IPS-18c (cell line): ENCODE results near the gene SMTN.
A peak's percentile ranks its signal among the peaks of the same experiment; 100 is the strongest.
"Not testable (repeated sequence)": the region's sequence is repeated elsewhere in the genome, so short reads cannot be mapped to it uniquely, and the experiment has no call there.

Experiments
- H3K4me3 ChIP-seq: 2 replicates; pipeline ENCODE4 v1.7.0; 2013; ENCODE audit warnings: low read depth, mild to moderate bottlenecking, low read length, moderate library complexity; ENCODE audit not compliant: insufficient read depth
- H3K9me3 ChIP-seq: one replicate; pipeline ENCODE4 v1.6.1; 2013; ENCODE audit warnings: mild to moderate bottlenecking, low read length, moderate library complexity; ENCODE audit not compliant: control insufficient read depth, insufficient read depth

Gene SMTN

DNA sequence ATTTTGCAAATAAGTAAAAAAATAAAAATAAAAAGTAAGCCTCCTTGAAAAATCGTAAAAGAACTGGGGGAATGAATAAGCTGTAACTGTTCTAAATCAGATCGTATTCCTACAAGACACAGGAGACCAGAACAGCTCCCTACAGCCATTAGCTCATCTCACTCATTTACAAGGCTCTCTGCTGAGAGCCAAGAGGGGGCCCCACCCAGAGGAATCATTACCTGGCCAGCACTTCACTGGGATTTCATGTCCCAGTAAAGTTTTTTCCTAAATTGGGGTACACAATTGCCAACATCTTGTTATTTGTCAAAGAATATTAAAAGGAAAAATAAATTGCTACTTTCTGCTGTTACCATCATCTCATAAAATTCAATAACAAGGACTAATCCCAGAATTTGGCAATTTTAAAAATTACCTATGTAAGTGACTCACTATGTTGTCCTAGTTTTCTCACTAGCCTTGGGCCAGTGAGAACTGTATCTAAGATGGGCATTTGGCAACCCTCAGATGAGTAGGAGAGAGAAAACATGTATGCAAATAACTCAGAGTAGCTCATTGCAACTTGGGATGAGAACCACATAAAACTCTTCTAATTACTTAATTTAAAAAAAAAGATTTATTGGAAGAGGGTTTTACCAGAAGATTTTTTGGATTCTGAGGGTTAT lies 18.4 kb upstream of the SMTN start:
- Histone ChIP-seq H3K4me3 (no peak overlapping the region), H3K9me3 (no peaks in the 10 kb centered on the region)

DNA sequence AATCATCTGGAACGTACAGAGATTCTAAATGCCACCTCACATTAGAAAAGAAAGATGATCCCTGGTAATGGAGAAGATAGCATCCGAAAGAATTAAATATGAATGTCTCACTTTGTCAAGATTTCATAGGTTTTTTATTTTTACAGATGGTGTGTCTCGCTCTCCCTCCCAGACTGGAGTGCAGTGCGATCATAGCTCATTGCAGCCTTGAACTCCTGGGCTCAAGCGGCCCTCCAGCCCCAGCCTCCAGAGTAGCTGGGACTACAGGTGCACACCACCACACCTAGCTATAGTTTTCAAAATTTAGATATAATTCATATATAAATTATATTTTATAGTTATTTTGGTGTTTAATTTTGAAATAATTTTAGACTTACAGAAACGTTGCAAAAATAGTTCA lies 16.7 kb upstream of the SMTN start:
- Histone ChIP-seq H3K4me3 (no peak overlapping the region), H3K9me3 (no peaks in the 10 kb centered on the region)

DNA sequence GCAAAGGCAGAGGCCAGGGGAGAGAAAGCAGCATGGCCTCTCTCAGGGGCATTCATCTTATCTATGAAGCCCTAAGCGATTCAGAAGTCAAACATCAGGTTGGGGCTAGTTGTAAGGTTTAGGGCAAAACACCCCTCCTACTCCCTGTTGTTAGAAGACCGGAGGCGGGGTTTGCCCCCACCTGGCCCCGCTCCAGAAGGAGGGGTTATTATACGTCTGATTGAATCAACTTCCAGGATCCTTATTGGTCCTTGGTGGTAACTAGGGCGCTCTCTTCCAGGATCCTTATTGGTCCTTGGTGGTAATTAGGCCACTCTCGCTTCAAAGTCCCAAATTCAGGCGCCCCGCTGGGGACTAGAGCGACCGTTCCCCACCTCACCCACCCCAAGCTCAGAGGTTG lies 12.1 kb upstream of the SMTN start:
- Histone ChIP-seq H3K4me3 (no peak overlapping the region), H3K9me3 (no peaks in the 10 kb centered on the region)

DNA sequence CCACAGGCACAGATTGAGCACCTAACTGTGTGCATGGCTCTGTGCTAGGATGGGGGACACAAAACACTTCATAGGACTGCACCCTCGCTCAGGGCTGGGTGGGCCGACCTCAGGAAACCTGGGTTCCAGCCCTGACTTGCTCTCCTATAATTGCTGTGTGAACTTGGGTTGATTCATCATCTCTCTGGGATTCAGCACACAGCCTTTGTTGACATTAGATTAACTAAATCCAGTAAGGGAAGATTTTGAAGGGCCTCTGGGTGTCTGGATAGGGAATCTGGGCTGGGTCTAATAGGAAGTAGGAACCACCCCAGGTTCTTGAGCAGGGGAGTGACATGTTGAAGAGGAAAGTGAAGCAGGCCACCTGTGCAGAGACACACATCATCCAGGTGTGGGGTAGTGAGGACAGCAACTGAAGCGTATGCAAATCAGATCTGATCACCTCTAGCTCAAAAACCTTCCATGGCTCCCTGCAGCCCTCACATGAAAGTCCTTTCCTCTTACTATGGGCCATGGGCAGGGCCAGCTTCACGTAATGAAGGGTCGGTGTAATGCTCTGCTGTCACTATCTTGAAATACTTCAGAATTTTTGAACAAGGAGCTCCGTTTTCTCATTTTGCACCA lies 11.3 kb upstream of the SMTN start:
- H3K9me3 ChIP-seq, H3K4me3 ChIP-seq: not testable (repeated sequence)

DNA sequence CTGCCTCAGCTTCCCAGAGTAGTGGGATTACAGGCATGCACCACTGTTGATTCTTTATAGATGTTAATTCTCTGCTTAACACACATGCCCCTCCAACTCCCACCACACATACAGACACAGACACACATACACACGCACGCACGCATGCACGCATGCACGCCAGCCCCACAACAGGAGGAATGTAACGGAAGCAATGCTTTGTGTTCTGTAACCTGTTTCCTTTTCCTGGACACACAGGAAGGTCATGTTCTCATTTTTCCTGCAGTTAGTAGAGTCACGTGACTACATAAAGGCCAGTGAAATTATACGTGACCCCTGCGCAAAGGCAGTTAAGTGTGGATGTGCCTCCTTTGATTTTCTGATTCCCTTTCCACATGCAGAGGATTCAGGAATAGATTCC lies 8.0 kb upstream of the SMTN start:
- H3K4me3 ChIP-seq: not testable (repeated sequence)

DNA sequence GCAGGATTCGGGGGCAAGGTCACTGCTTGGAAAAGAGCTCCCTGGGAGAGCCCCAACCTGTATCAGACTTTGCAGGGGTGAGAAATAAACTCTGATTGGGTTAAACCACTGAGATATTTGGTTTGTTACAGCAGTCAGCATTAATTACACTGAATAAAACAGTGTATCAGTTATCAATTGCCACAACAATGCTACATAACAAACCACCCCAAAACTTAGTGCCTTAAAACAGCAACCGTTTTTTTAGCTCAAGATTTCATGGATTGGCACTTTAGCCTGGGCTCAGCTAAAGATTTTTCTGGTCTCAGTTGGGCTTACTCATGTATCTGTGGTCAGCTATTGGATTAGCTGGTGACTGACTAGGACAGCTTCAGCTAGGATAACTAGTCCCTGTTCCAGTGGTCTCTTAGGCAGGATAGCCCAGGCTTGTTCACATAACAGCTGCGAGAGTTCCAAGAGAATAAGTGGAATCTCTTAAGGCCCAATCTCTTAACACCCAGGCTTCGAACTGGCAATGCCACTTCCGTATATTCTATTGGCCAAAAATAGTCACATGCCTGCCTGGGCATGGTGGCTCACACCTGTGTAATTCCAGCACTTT lies 7.5 kb upstream of the SMTN start:
- not testable (repeated sequence) for H3K4me3 ChIP-seq, H3K9me3 ChIP-seq

More for the DNA sequence above, 8.0 kb upstream of the SMTN start:
- not testable (repeated sequence) for H3K9me3 ChIP-seq

DNA sequence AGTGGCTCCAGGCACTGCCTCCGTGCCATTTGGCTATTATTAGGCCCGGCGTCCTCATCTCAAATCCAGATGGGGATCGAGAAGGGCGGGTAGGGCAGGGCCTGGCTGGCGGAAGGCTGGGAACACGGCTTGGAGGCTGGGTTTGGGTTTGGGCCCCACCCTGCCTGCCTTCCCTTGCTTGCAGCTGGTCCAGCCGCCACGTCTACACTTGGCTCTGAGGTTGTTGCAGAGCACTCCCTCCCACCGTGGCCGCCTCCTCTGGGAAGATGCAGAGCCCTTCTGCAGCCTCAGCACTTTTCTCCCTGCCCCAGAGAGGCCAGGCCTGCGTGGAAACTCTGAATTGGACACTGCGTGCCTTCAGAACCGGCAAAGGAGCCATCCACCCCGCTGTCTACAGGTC lies 5.2 kb upstream of the SMTN start:
- Histone ChIP-seq H3K4me3 (no peak overlapping the region), H3K9me3 (no peaks in the 10 kb centered on the region)

DNA sequence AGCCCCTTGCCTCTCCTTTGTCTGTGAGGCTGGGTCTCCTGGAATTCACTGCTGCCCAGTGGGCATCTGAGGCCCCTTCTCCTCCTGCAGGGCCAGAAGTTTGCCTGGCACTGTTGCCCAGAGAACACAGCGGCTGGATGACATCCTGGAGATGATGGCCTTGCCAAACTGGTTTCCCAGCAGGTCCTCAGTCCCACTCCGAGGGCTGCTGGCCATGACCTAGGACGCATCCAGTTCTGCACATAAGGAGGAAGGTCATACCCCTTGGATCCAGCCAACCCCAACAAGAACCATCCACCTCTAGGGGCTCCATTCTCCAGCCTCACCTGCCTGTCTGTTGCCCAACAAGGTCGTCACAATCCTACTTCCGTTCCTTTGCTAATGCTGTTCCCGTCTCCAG lies 3.4 kb upstream of the SMTN start:
- no peaks in the 10 kb centered on the region for H3K9me3 ChIP-seq
- no peak overlapping the region for H3K4me3 ChIP-seq

DNA sequence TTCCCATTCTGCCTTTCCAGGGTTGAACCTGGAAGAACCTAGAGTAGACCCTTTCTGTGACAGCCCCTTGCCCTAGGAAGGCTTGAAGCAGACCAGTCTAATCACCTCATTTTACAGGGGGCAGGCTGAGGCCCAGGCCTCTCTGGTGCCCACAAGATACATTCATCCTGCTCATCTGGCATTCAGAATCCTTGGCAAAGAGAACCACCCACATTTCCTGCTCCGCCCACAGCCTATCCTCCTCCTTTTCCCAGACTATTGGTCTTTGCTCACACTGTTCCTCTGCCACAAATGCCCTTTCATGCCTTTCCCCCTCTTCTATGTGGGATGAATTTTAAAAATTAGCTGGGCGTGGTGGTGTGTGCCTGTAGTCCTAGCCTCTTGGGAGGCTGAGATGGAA lies 2.7 kb upstream of the SMTN start:
- not testable (repeated sequence) for H3K9me3 ChIP-seq, H3K4me3 ChIP-seq

DNA sequence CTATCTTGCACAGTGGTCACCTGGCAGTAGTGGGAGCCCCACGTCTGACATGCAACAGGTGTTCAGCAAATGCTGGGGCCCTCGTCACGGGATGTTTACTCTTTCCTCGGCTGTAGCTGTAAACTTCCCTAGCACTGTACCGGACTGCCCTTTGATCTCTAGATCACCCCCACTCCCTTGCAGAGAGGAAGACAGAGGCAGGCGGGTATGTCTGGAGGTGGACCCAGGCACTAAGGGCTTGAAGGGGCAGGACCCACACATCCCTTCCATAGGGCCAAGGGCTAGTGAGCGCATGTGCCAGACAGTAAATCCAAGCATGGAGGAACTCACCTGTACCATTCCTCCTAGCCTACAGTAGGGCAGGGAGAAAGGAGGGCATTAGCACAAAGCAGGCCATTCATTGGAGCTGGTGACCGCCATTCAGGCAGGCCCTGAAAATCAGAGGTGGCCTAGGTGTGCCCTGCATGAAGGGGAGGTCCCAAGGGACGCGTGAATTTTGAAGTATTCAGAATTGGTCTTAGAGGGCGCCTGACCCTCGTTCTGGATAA lies 1.9 kb upstream of the SMTN start:
- Histone ChIP-seq H3K9me3 (no peaks in the 10 kb centered on the region), H3K4me3 (no peak overlapping the region)

DNA sequence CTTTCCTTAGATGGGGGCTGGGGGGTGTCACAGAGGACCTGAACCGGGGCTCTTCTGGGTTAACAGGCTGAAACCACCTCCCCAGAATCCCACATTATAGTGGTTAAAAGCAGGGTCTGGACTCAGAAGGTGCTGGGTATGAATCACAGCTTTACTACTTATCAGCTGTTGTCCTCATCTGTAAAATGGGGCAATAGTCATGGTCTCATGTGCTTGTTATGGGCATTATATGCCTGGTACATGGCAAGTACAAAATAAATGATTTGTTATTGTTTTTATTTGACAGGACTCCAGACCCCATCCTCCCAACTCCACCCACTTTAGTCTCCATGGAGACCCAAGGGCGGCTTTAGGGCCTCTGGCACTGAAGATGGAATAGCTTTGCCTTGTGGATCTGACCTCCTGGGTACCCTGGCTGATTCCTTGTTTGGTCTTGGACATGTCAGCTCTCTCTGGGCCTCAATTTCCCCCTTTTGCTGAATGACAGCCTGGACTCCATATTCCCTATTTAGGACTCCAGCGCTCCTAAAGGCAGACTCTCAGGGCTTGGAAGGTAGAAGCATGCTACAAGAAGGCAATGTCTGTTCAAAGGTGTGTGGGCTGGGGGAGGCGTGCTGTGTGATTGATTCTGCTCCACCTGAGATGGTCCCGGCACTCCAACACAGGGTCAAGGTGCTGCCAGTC lies 812 bp upstream of the SMTN start:
- H3K4me3 ChIP-seq: peak overlapping the region; percentile 89
- peaks cover 2% of the 10 kb centered on the region for H3K9me3 ChIP-seq

DNA sequence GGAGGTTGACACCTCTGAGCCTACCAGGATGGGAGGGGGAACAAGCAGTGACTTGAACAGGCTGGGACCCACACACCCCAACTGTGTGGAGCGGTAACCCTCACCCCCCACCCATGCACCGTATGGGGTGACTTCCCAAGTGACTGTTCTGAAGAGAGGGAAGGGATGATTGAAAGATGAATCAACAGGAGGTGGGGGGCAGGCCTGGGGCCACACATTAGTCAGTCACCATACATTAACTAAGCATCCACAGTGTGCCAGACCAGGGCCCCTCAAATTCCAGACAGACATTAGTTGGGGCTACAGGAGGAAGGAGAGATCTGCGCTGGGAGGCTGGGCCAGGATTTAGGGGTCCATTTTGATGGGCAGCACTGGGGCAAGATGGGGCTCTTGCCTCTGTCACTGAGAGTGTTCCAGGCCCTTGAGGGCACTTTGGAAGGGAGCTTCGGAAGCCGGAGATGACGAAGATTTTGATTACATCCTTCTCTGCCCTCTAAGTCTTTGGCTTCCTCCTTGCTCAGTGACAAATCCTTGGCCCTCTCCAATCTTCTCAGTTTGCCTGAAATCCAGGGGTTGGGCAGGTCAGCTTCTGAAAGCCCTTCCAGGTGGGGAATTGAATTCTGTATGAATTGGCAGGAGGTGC lies 966 bp downstream of the SMTN start:
- 0 out of 2 replicates have a peak overlapping the region, but pooled peaks have one; percentile 89 for H3K4me3 ChIP-seq
- peaks cover 2% of the 10 kb centered on the region for H3K9me3 ChIP-seq

DNA sequence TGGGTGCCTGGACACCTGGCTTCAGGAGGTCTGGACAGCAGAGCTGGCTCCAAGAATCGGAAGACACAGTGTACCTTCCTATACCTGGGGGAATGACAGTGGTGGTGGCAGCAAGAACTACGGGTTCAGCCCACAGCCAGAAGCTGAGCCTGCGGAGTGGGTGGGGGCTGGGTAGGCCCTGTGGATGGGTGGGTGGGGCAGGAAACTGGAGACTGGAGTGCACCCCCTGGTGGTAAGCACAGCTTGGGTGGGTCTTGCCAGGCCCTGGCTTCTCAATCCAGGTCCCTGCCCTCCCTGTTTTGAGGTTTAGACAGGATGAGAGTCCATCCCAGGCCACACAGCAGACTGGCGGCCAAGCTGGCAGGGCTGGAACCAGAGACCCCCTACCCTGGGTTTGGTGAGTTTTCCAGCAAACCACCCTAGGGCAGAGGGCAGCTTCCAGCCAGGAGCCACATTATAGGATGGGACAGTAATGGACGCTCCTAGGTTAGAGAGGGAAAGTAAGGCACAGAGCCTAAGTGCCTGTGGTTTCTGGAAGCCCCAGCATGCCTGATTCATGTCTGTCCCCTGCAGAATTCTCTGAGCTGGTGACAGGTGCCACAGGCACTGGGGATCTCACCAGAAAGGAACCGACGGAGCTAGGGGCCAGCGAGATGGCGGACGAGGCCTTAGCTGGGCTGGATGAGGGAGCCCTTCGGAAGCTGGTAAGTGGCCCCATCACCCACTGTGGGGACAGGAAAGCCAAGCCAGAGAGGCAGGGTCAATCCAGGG lies 1.7 kb downstream of the SMTN start:
- H3K4me3 ChIP-seq: no peak overlapping the region

DNA sequence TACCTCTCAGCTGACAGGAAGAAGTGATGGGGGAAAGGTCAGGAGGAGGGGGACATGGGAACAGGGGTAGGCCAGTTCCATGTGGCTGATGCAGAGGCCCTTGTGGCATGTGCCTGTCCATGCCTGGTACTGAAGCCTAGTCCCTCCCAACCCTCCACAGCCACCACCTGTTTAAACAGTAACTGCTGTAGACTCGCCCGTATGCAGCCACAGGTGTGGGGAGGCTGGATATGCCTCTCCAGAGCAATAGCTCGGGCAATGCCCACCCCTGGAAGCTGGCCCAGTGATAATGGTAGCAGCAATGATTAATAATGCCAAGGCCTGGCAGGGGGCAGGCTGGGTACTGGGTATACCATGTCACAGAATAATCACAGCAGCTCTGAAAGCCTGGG lies 2.3 kb downstream of the SMTN start:
- 0 out of 2 replicates have a peak overlapping the region, but pooled peaks have one; percentile 61 for H3K4me3 ChIP-seq

More for the DNA sequence above, 1.7 kb downstream of the SMTN start:
- peaks cover 2% of the 10 kb centered on the region for H3K9me3 ChIP-seq

DNA sequence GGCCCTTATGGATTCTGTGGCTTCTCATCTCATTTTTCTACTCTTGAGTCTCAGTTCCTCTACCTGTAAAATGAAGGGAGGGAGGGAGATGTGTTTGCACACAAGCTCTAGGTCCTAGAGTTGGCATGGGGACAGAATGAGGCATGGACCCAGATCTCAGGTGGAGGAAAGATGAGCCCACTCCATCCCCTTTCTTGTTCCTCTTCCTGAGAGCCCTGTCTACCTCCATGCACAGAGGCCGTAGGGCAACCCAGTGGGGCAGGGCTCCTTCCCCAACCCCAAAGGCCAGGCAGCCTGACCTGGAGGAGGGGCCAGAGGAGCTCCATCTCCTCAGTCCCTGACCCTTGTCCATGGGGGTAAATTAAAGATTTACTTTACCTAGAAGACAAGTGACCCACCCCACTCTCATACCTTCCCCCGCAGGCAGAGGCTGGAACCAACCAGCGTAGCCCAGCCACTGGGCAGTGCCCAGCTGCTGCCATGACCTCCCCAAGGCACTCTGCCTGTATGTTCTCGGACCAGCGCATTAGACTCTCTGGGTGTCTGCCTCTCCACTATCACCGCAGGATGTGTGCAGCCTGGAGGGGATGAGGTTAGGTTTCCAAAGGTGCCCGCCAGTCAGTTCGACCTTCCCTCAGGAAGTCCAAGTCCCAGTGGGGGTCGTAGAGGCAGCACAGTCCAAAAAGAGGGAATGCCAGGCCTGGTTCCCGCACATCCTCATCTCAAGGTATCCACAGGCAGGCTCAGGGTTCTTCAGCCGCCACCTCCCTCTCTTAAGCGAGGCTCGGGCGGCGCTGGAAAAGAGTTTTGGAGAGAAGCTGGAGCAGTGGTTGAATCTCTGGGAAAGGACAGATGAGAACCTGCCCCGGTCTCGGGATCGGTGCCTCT lies 3.0 kb downstream of the SMTN start:
- Histone ChIP-seq H3K4me3 (peak overlapping the region; percentile 61), H3K9me3 (peaks cover 2% of the 10 kb centered on the region)

More for the DNA sequence above, 2.3 kb downstream of the SMTN start:
- peaks cover 2% of the 10 kb centered on the region for H3K9me3 ChIP-seq
